GM10248 (cell line): ENCODE data around the gene HHATL.

ENCODE experiments used
- CTCF ChIA-PET: fragments of 300-600 bp; sonication (Branson Sonifier 250); formaldehyde crosslinking; extraction: SDS; loops from one replicate; lab custom pipeline; 2021; ENCODE audit warnings: antibody characterized with exemption; lab: Yijun Ruan, JAX
- POLR2A ChIA-PET: fragments of 350-650 bp; sonication (Branson Sonifier 250); formaldehyde crosslinking; extraction: SDS; loops from one replicate; lab custom pipeline; 2020; ENCODE audit warnings: antibody characterized with exemption; lab: Yijun Ruan, JAX
- DNase-seq: peaks from one replicate; pipeline ENCODE4 v3.0.0; 2012; ENCODE audit errors: extremely low spot score
- CTCF ChIP-seq: IDR thresholded peaks from 2 replicates; pipeline ENCODE4 v1.5.1; 2012; ENCODE audit warnings: mild to moderate bottlenecking, low read depth; ENCODE audit errors: extremely low read depth, missing control alignments, control extremely low read depth

The HHATL gene

GRCh38 chr3:42651248-42652091 lies 51.1 kb downstream of the HHATL start:
- ChIA-PET CTCF (interaction anchor here (1.1 to 3.9 kb wide), 3 partner anchors 9 to 14 kb away, joined by 3 to 19 read pairs (median 5); no protein-coding TSS in a partner anchor), POLR2A (interaction anchor here (1.0 kb wide), 1 partner anchor 36 kb away, joined by 3 read pairs; no protein-coding TSS in a partner anchor)
- DNase-seq: no peak
- TF ChIP-seq CTCF: no peak

GRCh38 chr3:42649783-42650182 lies 52.8 kb downstream of the HHATL start:
- ChIA-PET POLR2A (no interaction called here), CTCF (interaction anchor here (1.0 kb wide), 1 partner anchor 12 kb away, joined by 3 read pairs; no protein-coding TSS in a partner anchor)
- DNase-seq: no peak
- TF ChIP-seq CTCF: no peak

GRCh38 chr3:42649006-42649405 lies 53.6 kb downstream of the HHATL start:
- ChIA-PET CTCF (interaction anchor here (1.0 to 2.3 kb wide), 3 partner anchors 12 to 14 kb away, joined by 3 to 8 read pairs (median 7); no protein-coding TSS in a partner anchor), POLR2A (no interaction called here)
- TF ChIP-seq CTCF: no peak
- DNase-seq: no peak

- ChIA-PET CTCF (interaction anchor here (1.0 to 2.3 kb wide), 4 partner anchors 11 to 169 kb away, joined by 3 to 8 read pairs (median 6); no protein-coding TSS in a partner anchor), POLR2A (no interaction called here)
- DNase-seq: no peak
- no peak for TF ChIP-seq CTCF
These were observed 54.7 kb downstream of the HHATL start for GRCh38 chr3:42647821-42648459.
